GM19395 (cell line): ENCODE measurements around the gene INTS15.
"Not testable (repeated sequence)": the region's sequence is repeated elsewhere in the genome, so short reads cannot be mapped to it uniquely, and the experiment has no call there.

Experiments
- ATAC-seq: cut with Tn5 transposase; IDR thresholded peaks from one replicate; pipeline ENCODE4 v1.9.1; 2021; ENCODE audit warnings: mild to moderate bottlenecking, moderate library complexity; ENCODE audit not compliant: unreplicated experiment

Gene INTS15

DNA sequence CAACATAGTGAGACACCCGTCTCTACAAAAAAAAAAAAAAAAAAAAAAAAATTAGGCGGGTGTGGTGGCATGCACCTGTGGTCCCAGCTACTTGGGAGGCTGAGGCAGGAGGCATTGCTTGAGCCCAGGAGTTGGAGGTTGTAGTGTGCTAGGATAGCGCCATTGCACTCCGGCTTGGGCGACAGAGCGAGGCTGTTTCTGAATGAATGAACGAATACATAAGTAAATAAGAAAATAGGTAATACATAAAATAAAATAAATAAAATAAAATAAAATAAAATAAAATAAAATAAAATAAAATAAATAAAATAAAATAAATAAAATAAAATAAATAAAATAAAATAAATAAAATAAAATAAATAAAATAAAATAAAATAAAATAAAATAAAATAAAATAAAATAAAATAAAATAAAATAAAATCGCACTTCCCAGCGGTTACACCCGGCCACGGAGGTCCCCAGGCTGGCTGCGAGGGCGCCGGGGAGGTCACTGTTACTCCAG is 12.9 kb upstream of the INTS15 start:
- ATAC-seq = not testable (repeated sequence)

DNA sequence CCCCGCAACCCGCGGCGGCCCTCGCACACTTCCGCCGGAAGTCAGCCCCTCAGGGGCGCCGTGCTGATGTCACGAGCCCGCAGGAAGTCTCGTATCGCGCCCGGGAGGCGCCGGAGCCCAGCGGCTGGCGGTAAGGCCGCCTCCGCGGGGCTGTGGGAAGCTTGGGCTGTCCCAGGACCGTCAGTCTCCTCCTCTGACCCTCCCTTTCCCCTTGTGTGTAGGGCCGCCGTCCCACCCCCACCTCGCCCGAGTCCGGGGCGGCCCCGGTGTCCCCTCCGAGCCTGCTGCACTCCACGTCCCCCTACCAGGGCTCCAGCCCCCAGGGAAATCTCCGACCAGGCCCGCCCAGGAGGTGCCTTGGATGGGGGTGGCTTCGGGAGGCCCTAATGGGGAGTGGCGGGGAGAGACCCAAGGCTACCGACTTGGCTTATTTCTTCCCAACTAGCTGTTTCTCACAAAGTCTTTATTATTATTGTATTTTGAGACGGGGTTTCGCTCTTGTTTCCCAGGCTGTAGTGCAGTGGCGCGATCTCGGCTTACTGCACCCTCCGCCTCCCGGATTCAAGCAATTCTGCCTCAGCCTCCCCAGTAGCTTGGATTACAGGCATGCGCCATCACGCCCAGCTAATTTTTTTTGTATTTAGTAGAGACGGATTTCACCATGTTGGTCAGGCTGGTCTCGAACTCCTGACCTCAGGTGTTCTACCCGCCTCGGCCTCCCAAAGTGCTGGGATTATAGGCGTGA is 12.3 kb upstream of the INTS15 start, which contains the start of gene ZDHHC4:
Gene ZDHHC4 (plus strand): TSS at position 86 of the 745 bp plus-strand sequence. CDS start 3,108 bp downstream, outside the sequence.
- peak; percentile 95 for ATAC-seq

DNA sequence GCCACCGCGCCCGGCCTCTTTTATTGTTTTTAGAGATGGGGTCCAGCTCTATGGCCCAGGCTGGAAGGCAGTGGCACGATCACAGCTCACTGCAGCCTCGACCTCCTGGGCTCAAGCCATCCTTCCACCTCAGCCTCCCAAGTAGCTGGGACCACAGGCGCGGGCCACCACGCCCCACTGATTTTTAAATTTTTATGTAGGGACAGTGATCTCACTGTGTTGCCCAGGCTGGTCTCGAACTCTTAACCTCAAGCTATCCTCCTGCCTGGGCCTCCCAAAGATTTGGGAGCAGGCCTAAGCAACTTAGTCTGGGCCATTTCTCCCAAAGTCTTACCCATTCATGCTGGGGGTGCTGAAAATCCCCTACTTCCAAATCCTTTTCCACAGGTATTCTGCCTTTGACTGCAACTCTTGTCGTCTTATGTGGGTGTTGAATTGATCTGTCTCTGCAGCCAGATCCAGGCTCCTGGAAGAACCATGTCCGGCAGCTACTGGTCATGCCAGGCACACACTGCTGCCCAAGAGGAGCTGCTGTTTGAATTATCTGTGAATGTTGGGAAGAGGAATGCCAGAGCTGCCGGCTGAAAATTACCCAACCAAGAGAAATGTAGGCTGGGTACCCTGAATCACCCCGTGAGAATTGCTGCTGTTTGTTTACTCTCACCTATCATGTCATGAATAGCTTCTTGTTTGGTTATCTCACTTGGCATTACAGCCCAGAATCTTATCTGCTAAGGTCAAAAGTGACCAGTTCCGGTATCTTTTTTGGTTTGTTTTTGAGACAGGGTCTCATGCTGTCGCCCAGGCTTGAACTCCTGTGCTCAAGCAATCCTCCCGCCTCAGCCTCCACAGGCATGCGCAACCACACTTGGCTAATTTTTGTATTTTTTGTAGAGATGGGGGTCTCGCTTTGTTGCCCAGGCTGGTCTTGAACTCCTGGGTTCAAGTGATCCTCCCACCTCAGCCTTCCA is 11.4 kb upstream of the INTS15 start:
- ATAC-seq = no peak

DNA sequence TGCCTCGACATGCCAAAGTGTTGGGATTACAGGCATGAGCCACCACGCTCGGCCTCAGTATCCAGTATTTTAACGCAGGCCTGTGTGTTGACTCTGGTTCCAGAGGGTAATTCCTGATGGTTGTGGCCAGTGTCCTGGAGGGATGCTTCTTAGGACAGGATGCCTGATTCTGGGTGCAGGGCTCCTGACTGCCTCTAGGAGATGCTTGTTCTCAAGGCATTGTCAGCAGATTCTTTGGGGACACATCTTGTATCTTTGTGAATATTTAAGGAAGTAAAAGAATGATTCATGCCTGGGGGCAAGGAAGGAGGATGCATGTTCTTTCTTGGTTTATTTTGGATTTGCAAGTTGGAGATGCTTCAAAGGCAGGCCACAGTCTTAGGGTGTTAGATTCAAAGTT is 10.4 kb upstream of the INTS15 start:
- ATAC-seq = no peak

DNA sequence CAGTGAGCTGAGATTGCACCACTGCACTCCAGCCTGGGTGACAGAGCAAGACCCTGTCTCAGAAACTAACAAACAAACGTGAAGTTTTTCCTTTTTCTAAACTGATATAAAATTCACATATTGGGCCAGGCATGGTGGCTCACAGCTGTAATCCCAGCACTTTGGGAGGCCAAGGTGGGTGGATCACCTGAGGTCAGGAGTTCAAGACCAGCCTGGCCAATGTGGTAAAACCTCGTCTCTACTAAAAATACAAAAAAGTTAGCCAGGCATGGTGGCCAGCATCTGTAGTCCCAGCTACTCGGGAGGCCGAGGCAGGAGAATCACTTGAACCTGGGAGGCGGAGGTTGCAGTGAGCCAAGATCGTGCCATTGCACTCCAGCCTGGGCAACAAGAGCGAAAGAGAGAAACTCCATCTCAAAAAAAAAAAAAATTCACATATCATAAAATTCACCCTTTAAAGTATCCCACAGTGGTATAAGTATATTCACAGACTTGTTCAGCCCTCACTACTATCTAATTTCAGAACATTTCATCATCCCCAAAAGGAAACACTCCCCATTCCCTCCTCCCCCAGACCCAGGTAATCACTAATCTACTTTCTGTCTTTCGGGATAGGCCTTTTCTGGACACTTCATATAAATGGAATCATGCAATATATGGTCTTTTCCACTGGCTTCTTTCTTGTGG is 3.9 kb upstream of the INTS15 start:
- ATAC-seq = not testable (repeated sequence)

DNA sequence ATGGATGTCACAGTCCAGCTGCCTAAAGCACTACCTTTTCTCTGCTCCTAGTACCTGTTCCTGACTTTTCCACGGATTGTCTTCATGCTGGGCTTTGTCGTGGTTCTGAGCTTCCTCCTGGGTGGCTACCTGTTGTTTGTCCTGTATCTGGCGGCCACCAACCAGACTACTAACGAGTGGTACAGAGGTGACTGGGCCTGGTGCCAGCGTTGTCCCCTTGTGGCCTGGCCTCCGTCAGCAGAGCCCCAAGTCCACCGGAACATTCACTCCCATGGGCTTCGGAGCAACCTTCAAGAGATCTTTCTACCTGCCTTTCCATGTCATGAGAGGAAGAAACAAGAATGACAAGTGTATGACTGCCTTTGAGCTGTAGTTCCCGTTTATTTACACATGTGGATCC is 1.3 kb upstream of the INTS15 start:
- ATAC-seq = no peak

DNA sequence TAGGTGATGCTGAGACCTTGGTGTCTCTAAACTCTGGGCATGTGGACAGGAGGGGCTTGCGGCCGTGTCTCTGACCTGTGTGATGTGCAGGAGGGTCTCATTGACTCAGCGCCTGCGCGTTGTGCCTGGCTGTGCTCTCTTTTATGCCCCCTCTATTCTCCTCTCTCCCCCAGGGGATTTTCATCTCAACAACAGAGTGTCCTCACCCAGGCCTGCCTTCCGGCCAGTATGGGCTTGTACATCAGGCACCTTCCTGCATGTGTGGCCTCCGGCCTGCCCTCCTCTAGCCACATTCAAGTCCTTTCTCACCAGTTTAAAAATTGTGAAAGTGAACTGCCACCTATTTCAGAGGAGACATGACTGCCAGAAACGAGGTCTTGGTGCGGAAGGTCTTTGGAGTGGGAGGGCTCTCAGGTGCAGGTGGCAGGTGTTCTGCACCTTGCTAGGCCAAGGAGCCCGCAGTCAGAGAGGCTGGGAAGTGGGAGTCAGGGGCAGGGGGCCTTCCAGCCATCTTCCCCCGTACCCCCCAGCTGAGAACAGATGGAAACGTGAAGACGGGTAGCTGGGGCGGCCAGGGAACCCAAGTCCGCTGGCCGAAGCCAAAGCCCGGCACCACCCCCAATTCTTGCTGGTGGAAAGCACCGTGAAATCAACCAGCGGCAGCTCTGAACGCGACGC is 531 bp upstream of the INTS15 start:
- no peak for ATAC-seq

DNA sequence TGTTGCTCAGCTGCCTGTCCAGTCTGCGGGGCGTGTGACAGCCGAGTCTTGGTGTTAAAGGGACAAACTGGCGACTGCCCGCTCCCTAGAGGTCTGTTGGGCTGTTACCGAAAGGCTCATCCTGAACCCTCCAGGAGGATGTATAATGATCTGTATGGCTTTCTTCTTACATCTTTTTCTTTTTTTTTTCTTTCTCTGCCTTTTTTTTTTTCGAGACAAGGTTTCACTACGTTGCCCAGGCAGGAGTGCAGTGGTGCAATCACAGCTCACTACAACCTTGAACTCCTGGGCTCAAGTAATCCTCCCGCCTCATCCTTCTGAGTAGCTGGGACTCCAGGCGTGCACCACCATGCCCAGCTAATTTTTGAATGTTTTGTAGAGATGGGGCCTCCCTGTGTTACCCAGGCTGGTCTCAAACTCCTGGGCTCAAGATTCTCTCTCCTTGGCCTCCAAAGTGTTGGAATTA is 857 bp downstream of the INTS15 start:
- peak; percentile 50 for ATAC-seq

DNA sequence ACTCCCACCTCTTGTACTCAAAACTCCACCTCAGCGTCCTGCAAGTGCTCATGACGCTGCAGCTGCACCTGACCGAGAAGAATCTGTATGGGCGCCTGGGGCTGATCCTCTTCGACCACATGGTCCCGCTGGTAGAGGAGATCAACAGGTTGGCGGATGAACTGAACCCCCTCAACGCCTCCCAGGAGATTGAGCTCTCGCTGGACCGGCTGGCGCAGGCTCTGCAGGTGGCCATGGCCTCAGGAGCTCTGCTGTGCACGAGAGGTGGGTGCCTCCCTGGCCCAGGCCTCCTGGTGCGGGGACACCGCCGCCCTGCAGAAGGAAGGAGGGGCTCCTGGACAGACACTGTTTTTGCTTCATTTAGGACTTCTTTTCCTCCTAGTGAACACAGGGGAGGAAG is 10.3 kb downstream of the INTS15 start:
- ATAC-seq = no peak

DNA sequence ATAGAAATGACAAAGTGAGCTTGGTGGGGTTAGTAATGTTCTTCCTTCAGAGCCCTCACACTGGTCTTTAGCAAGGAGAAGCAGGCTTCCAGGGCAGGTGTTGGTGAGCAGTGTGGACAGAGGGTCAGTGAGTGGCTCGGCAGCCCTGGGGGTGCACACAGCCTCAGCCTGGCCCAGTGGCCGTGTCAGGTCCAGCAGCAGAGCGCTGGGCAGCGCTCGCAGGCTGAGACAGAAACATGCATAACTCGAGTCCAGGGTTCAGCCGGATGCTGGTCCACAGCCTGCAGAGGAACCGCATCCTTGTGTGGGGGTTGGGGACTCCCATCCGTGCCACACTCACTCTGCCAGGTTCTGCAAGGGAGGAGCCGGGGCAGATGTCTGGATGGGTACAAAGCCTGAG is 14.6 kb downstream of the INTS15 start:
- no peak for ATAC-seq

DNA sequence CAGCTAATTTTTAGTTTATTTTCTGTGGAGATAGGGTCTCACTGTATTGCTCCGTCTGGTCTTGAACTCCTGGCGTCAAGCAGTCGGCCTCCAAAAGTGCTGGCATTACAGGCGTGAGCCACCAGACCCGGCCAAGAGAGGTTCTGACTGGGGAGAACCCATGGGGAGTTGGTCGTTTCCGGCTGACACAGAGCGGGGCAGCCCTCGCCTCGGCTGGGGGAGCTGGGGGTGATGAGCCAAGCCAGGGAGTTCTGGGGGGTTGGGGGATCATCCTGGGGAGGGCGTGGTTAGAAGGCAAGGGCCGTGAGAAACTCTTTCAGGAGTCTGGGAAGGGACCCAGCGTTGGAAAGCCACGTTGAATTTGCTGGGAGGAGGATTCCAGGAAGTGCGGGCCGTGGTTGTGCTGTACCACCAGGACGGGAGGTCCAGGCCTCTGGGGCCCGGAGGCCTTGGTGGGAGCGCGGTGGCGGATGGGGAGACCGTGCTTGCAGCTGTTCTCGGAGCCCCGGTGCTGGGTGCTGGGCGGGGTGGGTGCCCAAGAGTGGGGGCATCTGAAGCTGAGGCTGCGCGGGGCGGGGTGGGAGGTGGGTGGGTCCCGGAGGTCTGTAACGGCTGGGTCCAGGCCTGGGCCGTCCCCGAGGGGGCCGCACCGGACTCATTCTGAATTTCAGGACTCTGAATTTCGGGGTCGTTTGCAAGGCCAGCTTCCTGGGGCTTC is 17.2 kb downstream of the INTS15 start:
- no peak for ATAC-seq

DNA sequence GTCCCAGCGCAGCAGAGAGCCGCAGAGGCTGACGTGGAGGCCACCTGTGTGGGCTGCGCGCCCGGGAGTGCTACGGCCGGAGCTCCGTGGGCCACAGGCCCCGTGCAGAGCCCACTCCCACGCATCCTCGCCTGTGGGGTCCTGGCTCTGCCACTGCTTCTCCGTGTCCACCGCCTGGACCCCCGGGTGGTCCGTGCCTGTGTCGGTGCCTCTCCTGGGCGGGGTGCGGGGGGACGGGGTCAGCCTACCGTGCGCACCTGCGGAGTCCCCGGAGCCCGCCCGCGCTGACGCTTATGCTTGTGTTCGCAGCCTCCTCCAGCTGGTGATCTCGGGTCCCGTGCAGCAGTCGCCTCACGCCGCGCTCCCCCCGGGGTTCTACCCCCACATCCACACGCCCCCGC is 17.8 kb downstream of the INTS15 start:
- ATAC-seq = no peak

DNA sequence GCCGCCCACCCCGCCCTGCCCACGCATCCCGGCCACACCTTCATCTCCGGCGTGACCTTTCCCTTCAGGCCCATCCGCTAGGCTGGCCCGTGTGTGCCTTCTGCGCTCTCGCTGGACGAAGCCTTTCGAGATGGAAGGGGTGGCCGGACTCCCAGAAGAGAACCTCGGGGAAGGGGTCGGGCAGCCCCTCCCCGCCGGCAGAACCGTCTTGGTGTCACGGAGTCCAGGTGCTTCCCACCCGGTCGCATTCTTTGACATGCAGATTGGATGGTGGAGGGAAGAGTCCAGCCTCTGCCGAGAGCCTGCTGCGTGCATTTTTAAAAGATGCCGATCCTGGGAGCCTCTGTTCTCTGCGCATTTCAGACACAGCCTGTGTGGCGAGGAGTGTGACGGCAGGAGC is 18.3 kb downstream of the INTS15 start:
- ATAC-seq = no peak

DNA sequence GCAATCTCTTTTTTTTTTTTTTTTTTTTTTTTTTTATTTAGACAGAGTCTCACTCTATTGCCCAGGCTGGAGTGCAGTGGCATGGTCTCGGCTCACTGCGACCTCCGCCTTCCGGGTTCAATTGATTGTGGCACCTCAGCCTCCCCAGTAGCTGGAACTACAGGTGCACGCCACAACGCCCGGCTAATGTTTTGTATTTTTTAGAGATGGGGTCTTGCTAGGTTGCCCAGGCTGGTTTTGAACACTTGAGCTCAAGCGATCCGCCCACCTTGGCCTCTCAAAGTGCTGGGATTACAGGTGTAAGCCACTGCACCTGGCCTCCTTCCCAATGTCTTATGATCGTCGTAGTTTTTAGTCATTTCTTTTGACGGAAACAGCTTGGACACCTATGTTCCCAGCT is 19.0 kb downstream of the INTS15 start:
- ATAC-seq = no peak

DNA sequence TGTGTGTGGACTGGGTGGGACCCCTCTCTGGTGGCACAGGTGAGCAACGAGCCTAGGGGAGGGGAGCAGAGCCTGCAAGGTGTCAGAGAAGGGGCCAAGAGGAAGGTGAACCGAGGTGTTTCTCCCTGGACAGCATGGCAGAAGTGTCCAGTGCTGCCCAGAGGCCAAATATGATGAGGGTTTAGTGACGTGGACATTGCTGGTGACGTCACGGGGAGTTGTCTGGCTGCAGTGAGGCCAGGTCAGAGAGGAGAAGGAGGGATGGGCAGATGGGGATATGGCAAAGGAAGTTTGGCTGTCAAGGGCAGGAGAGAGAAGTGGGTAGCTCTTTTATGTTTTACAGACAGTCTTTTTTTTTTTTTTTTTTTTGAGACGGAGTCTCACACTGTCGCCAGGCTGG is 23.0 kb downstream of the INTS15 start:
- ATAC-seq = no peak

DNA sequence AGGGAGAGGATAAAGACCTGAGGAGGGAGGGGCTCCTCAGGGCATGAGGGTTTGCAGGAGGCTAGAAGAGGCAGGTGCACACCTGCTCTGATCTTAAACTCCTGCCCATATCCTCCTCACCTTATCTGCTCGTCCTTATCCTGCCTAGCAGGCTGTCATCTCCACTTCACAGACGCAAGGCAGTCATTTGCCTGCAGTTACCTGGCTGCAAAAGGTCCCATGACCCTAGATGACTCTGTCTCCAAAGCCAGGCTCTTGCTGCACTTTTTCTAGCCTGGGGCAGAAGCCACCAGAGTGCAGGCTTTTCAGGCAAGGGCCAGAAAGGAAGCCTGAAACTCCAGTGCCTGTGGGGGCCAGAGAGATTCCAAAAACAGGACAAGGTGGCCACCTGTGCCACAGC is 23.9 kb downstream of the INTS15 start:
- ATAC-seq = no peak

DNA sequence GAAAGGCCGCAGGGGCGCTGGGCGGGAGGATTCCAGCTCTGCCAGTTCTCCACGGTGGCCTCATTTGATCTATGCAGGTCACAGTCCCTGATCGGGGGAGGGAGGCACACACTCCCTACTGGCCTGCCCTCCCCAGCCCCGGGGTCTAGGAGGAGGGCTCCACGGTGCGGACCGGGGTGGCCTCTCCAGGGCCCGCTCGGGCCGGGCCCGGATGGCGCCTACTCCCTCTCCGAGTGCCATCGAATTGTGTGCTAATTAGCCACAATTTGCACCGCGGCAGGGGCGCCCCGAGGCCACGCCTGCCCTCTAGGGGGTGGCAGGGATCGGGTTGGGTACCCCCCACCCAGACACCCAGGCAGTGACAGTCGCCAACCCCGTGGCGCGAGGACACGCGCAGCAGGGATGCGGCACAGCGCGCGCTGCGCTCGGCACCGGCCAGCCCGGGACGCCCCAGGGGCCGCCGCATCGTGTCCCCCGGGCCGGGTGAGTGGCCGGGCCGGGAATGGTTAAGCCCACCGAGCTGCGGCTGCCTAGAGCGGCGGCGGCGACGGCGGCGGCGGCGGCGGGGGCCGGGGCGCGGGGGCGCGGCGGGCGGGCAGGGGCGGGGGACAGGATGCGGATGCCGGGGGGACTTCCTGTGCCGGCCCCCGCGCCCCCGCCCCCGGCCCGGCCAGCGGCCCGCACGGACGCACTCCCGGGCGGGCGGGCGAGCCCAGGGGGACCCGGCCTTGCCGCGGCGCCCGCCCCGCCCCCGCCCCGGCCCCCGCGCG is 25.3 kb downstream of the INTS15 start, which contains the start of gene ZNF853:
Gene ZNF853 (plus strand): TSS at position 658 of the 770 bp plus-strand sequence. CDS start 565 bp downstream, outside the sequence.
- ATAC-seq = no peak

DNA sequence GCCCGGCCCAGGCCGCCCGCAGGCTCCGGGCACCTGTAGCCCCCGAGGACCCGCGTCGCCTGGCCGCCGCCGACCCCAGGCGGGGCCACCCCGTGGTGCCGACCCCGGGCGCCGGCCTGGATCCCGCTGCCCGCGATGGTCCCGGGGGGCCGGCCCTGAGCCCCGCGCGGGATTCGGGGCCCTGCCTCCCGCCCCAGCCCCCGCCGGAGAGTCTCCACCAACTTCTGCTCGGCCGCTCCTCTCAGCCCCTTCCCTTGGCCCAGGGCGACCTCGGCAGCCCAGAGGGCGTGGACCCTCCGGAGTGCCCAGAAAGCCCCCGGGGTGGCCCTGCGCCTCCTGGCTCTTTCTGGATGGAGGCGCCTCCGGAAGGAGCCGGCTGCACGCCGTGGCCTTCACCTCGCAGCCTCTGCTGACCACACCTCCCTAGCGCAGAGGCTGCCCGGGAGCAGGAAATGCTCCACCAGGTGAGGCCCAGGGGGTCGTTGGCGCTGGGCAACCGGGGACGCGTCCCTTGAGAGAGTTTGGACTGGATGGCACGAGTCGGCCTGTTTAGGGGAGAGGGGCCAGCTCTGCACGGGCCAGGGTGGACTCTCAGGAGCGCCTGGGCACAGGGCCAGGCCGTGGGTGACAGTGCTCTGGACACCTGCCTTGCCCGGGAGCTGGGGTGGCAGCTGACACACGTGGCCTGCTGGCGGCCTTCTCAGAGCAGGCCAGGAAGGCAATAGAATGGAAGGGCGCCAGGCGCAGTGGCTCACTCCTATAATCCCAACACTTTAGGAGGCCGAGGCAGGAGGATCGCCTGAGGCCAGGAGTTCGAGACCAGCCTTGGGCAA is 26.1 kb downstream of the INTS15 start:
- ATAC-seq = no peak
